Natural killer cell (primary cell): ENCODE measurements around the gene ERN2. TPM values are rescaled to one million over a fixed set of nuclear protein-coding genes. Genes with fewer than 3 reads are reported as not detected.

ENCODE experiments used
- ATAC-seq, 3 donors: fragments of 150-1000 bp in 2 of 3; fragments of 200-7000 bp in 1 of 3; cut with Tn5 transposase; 1 replicate in 1 of 3; 2 replicates in 2 of 3; pipeline ENCODE4 v1.10.0; 2021; ENCODE audit warnings: mild to moderate bottlenecking in 2 of 3, moderate library complexity in 2 of 3
- DNase-seq, 2 donors: peaks; one replicate each; pipeline versions ENCODE4 v3.0.0 to v3.0.0-alpha.2; 2013 to 2021; ENCODE audit warnings: mixed read lengths in 1 of 2
- H3K27ac ChIP-seq: one replicate; pipeline ENCODE4 v1.5.1; 2013; ENCODE audit warnings: mild to moderate bottlenecking, low read length
- H3K27me3 ChIP-seq: one replicate; pipeline ENCODE4 v1.6.1; 2013; ENCODE audit warnings: low read length; ENCODE audit not compliant: control insufficient read depth, insufficient read depth
- H3K36me3 ChIP-seq: one replicate; pipeline ENCODE4 v1.6.1; 2013; ENCODE audit warnings: low read length; ENCODE audit not compliant: control insufficient read depth, insufficient read depth
- H3K4me1 ChIP-seq: one replicate; pipeline ENCODE4 v1.6.1; 2013; ENCODE audit warnings: low read length; ENCODE audit not compliant: control insufficient read depth, insufficient read depth
- H3K4me3 ChIP-seq: one replicate; pipeline ENCODE4 v1.5.1; 2013; ENCODE audit warnings: low read length
- H3K9me3 ChIP-seq: one replicate; pipeline ENCODE4 v1.6.1; 2013; ENCODE audit warnings: low read length; ENCODE audit not compliant: control insufficient read depth, insufficient read depth
- H3K27ac Mint-ChIP-seq, 2 donors: one replicate each; pipeline ENCODE4 v1.8.0; 2022; ENCODE audit warnings: mild to moderate bottlenecking in 2 of 2, mixed read lengths in 2 of 2, moderate library complexity in 1 of 2
- H3K27me3 Mint-ChIP-seq, 2 donors: one replicate each; pipeline ENCODE4 v1.8.0; 2022; ENCODE audit warnings: low read depth in 2 of 2, mixed read lengths in 2 of 2
- H3K36me3 Mint-ChIP-seq: one replicate; pipeline ENCODE4 v1.8.0; 2022; ENCODE audit warnings: mixed read lengths
- H3K4me1 Mint-ChIP-seq, 2 donors: one replicate each; pipeline ENCODE4 v1.8.0; 2022; ENCODE audit warnings: mixed read lengths in 2 of 2
- H3K4me3 Mint-ChIP-seq: one replicate; pipeline ENCODE4 v1.8.0; 2022; ENCODE audit warnings: mild to moderate bottlenecking, moderate library complexity, mixed read lengths
- H3K9me3 Mint-ChIP-seq, 2 donors: one replicate each; pipeline ENCODE4 v1.8.0; 2022; ENCODE audit warnings: mixed read lengths in 2 of 2
- CTCF ChIP-seq: fragments of 200-600 bp; IDR thresholded peaks from one replicate; pipeline ENCODE4 v1.8.0; 2022; ENCODE audit warnings: antibody characterized with exemption
- WGBS: methylation state at CpG from one replicate; pipeline ENCODE4 v1.1.7; 2013; ENCODE audit warnings: missing lambda C conversion rate; ENCODE audit not compliant: insufficient coverage; 5-methylcytosine and 5-hydroxymethylcytosine counted together
- intact Hi-C: fragments of 100-400 bp; cut with micrococcal nuclease; formaldehyde crosslinking; loops from one replicate; pipeline ENCODE4 v1.14.2; 2022
- total RNA-seq, 4 donors: library from RNA; stranded (reverse); fragments of 120-200 nt in 1 of 4; gene quantifications; one replicate each; pipeline versions ENCODE4 v1.2.3 to v1.2.4, GENCODE V29; 2013 to 2022

ERN2 gene
- total RNA-seq, 3 donors from 2014 or later (not counting 1 experiment from before 2014, with no cell fraction given) = not detected

GRCh38 chr16:23670137-23670776, 42.8 kb downstream of the ERN2 start:
- H3K27ac Mint-ChIP-seq = peak overlapping the region in 1 of 2 donors; percentile 42
- peaks cover 0 to 8% of the 10 kb centered on the region in 2 donors for H3K4me1 Mint-ChIP-seq
- Histone ChIP-seq H3K27ac (no peak overlapping the region), H3K4me3 (no peak overlapping the region), H3K27me3 (no peaks in the 10 kb centered on the region), H3K4me1 (no peaks in the 10 kb centered on the region), H3K9me3 (no peaks in the 10 kb centered on the region), H3K36me3 (peaks cover 47% of the 10 kb centered on the region)
- no peaks in the 10 kb centered on the region for H3K9me3 Mint-ChIP-seq
- WGBS = 88% methylated on average over 3 of the region's 4 CpGs
- peaks cover 23% of the 10 kb centered on the region for H3K36me3 Mint-ChIP-seq
- DNase-seq = no peak
- intact Hi-C loops = no loop called here
- ATAC-seq = no peak
- no peak overlapping the region for H3K4me3 Mint-ChIP-seq
- TF ChIP-seq CTCF = no peak
- no peaks in the 10 kb centered on the region for H3K27me3 Mint-ChIP-seq

DNA sequence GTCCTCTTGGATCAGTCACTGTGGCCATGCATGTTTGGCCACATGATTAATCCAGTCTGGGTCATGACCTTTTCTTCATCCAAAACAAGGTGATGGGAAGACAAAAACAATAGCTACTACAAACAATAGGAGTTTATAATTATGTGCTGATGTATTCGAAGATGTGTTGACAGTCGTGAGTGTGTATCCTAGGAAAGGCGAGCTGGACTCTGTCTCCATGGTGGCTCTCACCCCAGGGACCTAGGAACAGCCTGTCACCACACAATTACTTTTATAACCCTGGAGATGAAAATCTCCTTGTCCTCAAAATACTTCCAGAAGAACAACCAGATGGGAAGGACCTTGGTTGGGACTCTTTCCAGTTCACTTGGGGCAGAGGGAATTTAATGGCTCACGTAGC, 44.1 kb downstream of the ERN2 start:
- Mint-ChIP-seq H3K4me1 (peaks cover 0 to 8% of the 10 kb centered on the region in 2 donors), H3K36me3 (peaks cover 30% of the 10 kb centered on the region), H3K4me3 (no peak overlapping the region), H3K9me3 (no peaks in the 10 kb centered on the region), H3K27ac (no peak overlapping the region), H3K27me3 (no peaks in the 10 kb centered on the region)
- H3K27me3 ChIP-seq = no peaks in the 10 kb centered on the region
- H3K4me3 ChIP-seq = no peak overlapping the region
- no peak for TF ChIP-seq CTCF
- H3K27ac ChIP-seq = no peak overlapping the region
- peaks cover 61% of the 10 kb centered on the region for H3K36me3 ChIP-seq
- H3K4me1 ChIP-seq = no peaks in the 10 kb centered on the region
- DNase-seq (no peak), ATAC-seq (no peak)
- intact Hi-C loops = no loop called here
- WGBS = 99% methylated on average over 3 of the region's 4 CpGs
- H3K9me3 ChIP-seq = no peaks in the 10 kb centered on the region

GRCh38 chr16:23668225-23668624, 44.8 kb downstream of the ERN2 start:
- Mint-ChIP-seq H3K27me3 (no peaks in the 10 kb centered on the region), H3K4me1 (peaks cover 0 to 8% of the 10 kb centered on the region in 2 donors), H3K36me3 (peaks cover 31% of the 10 kb centered on the region), H3K4me3 (no peak overlapping the region), H3K27ac (no peak overlapping the region), H3K9me3 (no peaks in the 10 kb centered on the region)
- no peak for ATAC-seq
- no peak for DNase-seq
- Histone ChIP-seq H3K27me3 (no peaks in the 10 kb centered on the region), H3K4me1 (no peaks in the 10 kb centered on the region), H3K36me3 (peaks cover 64% of the 10 kb centered on the region), H3K9me3 (no peaks in the 10 kb centered on the region), H3K4me3 (no peak overlapping the region), H3K27ac (no peak overlapping the region)
- intact Hi-C loops = no loop called here
- WGBS = 100% methylated on average over 1 of the region's 1 CpG
- no peak for TF ChIP-seq CTCF

DNA sequence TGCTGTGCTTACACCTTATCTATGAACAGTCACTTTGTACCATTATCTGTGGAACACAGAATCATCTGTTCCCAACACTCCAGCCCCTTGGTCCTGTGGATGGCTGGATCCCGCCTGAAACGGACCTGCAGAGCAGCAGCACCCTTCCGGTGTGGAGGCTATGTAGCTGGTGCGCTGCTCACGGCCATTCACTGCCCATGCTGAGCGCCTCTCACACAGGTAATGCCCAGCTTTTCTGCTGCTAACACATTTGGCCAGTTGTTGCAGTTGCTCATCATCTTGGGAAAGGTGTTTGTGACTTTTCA, 45.7 kb downstream of the ERN2 start:
- intact Hi-C loops = no loop called here
- no peak for TF ChIP-seq CTCF
- H3K4me1 ChIP-seq = no peaks in the 10 kb centered on the region
- H3K27me3 Mint-ChIP-seq = no peaks in the 10 kb centered on the region
- no peaks in the 10 kb centered on the region for H3K27me3 ChIP-seq
- H3K9me3 ChIP-seq = no peaks in the 10 kb centered on the region
- peaks cover 37% of the 10 kb centered on the region for H3K36me3 Mint-ChIP-seq
- H3K4me3 ChIP-seq = no peak overlapping the region
- no peak overlapping the region for H3K27ac Mint-ChIP-seq
- no peak for ATAC-seq
- peaks cover 0 to 8% of the 10 kb centered on the region in 2 donors for H3K4me1 Mint-ChIP-seq
- no peak overlapping the region for H3K4me3 Mint-ChIP-seq
- WGBS = 97% methylated on average over 6 of the region's 6 CpGs
- no peak overlapping the region for H3K27ac ChIP-seq
- peaks cover 73% of the 10 kb centered on the region for H3K36me3 ChIP-seq
- H3K9me3 Mint-ChIP-seq = no peaks in the 10 kb centered on the region
- no peak for DNase-seq
